ENCODE measurements around the gene RANGAP1.

- TF ChIP-seq, protein P1, sequence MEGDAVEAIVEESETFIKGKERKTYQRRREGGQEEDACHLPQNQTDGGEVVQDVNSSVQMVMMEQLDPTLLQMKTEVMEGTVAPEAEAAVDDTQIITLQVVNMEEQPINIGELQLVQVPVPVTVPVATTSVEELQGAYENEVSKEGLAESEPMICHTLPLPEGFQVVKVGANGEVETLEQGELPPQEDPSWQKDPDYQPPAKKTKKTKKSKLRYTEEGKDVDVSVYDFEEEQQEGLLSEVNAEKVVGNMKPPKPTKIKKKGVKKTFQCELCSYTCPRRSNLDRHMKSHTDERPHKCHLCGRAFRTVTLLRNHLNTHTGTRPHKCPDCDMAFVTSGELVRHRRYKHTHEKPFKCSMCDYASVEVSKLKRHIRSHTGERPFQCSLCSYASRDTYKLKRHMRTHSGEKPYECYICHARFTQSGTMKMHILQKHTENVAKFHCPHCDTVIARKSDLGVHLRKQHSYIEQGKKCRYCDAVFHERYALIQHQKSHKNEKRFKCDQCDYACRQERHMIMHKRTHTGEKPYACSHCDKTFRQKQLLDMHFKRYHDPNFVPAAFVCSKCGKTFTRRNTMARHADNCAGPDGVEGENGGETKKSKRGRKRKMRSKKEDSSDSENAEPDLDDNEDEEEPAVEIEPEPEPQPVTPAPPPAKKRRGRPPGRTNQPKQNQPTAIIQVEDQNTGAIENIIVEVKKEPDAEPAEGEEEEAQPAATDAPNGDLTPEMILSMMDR (IDR thresholded peaks at IDR 0.05), result no peak
- TF ChIP-seq EZH2 (IDR thresholded peaks at IDR 0.05; ENCODE audit: borderline replicate concordance, insufficient read depth, low read depth, low read length, poor library complexity, severe bottlenecking), result no peak
Observed at GRCh38 chr22:41308054-41308453, 22.1 kb upstream of the RANGAP1 start.

Measured in B cell (primary cell).